HEK293T (cell line): ENCODE data around the gene CIPC.
A peak's percentile ranks its signal among the peaks of the same experiment; 100 is the strongest.

Experiments used
- CTCF ChIA-PET: fragments of 350-600 bp; formaldehyde crosslinking; extraction: SDS; loops from one replicate; lab custom pipeline; 2021; ENCODE audit warnings: antibody characterized with exemption, inconsistent platforms; lab: Yijun Ruan, JAX
- POLR2A ChIA-PET: fragments of 350-600 bp; formaldehyde crosslinking; extraction: SDS; loops from one replicate; lab custom pipeline; 2020; ENCODE audit warnings: antibody characterized with exemption, inconsistent platforms; lab: Yijun Ruan, JAX
- DNase-seq: peaks from one replicate; pipeline ENCODE4 v3.0.0; 2012; ENCODE audit warnings: mixed read lengths; ENCODE audit errors: extremely low spot score
- ARNT ChIP-seq: fragments of 450-650 bp; IDR thresholded peaks from 2 replicates; pipeline ENCODE4 v1.6.1; 2017; ENCODE audit warnings: mild to moderate bottlenecking
- BHLHE40 ChIP-seq: fragments of 450-650 bp; IDR thresholded peaks from 2 replicates; pipeline ENCODE4 v1.6.1; 2016; ENCODE audit warnings: mild to moderate bottlenecking, moderate library complexity, borderline replicate concordance
- CTBP1 ChIP-seq: fragments of 450-650 bp; IDR thresholded peaks from 2 replicates; pipeline ENCODE4 v1.6.1; 2016; ENCODE audit warnings: borderline replicate concordance
- ELF4 ChIP-seq: fragments of 450-650 bp; IDR thresholded peaks from 2 replicates; pipeline ENCODE4 v1.6.1; 2017; ENCODE audit warnings: antibody characterized with exemption
- FOXA1 ChIP-seq: fragments of 450-650 bp; IDR thresholded peaks from 2 replicates; pipeline ENCODE4 v1.6.1; 2016; ENCODE audit warnings: mild to moderate bottlenecking
- FOXK2 ChIP-seq: fragments of 450-650 bp; IDR thresholded peaks from 2 replicates; pipeline ENCODE4 v1.6.1; 2016; ENCODE audit warnings: mild to moderate bottlenecking
- FOXM1 ChIP-seq: fragments of 450-650 bp; IDR thresholded peaks from 2 replicates; pipeline ENCODE4 v1.6.1; 2017; ENCODE audit warnings: mild to moderate bottlenecking, borderline replicate concordance
- HDGF ChIP-seq: fragments of 450-650 bp; IDR thresholded peaks from 2 replicates; pipeline ENCODE4 v1.6.1; 2017; ENCODE audit warnings: antibody characterized with exemption, borderline replicate concordance
- L3MBTL2 ChIP-seq: fragments of 450-650 bp; conservative IDR thresholded peaks from 2 replicates; pipeline ENCODE4 v1.6.1; 2016; ENCODE audit warnings: mild to moderate bottlenecking
- LEF1 ChIP-seq: fragments of 450-650 bp; IDR thresholded peaks from 2 replicates; pipeline ENCODE4 v1.6.1; 2017; ENCODE audit warnings: mild to moderate bottlenecking, borderline replicate concordance
- NFRKB ChIP-seq: fragments of 450-650 bp; IDR thresholded peaks from 2 replicates; pipeline ENCODE4 v1.6.1; 2016; ENCODE audit warnings: mild to moderate bottlenecking, moderate library complexity
- SP1 ChIP-seq: fragments of 450-650 bp; IDR thresholded peaks from 2 replicates; pipeline ENCODE4 v1.6.1; 2017
- SUZ12 ChIP-seq: fragments of 450-650 bp; IDR thresholded peaks from 2 replicates; pipeline ENCODE4 v1.6.1; 2016; ENCODE audit warnings: mild to moderate bottlenecking
- TARDBP ChIP-seq: fragments of 450-650 bp; IDR thresholded peaks from 2 replicates; pipeline ENCODE4 v1.6.1; 2016
- ZNF384 ChIP-seq: fragments of 450-650 bp; IDR thresholded peaks from 2 replicates; pipeline ENCODE4 v1.6.1; 2016
- TF ChIP-seq, protein P1 (sequence below): fragments of 450-650 bp; IDR thresholded peaks from 2 replicates; pipeline ENCODE4 v1.6.1; 2016

Gene CIPC

DNA sequence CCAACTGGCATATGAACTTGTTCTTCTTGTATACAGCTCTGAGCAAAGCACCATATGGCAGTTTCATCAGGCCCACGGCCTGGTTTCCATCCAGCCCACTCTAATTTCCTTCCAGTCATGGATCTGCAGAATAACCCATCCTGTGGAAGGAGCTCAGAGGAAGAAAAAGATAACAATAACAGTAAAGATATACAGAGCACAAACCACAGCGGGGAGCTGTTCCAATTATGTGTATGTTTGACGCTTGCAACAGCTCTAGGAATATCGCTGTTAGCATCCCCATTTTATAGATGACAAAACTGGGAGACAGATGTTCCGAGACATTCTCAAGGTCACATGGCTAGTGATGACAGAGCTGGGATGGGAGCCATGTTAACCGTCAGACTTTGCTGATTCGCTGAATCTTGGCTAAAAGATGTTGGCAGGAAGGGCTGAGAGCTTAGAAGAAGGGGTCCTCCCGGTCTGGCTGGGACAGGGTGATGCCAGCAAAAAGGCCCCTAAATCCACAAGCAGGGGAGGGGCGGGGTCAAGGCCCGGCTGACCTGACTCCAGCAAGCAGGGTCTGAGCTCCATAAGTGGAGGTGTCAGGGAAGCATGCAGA, 34.4 kb upstream of the CIPC start:
- CTCF ChIA-PET = interaction anchor here (0.7 to 4.9 kb wide), 7 partner anchors 10 to 192 kb away, joined by 3 to 30 read pairs (median 5); no protein-coding TSS in a partner anchor
- no peak for TF ChIP-seq HDGF
- no peak for DNase-seq
- POLR2A ChIA-PET = interaction anchor here (1.1 kb wide), 1 partner anchor 252 kb away, joined by 3 read pairs; no protein-coding TSS in a partner anchor

DNA sequence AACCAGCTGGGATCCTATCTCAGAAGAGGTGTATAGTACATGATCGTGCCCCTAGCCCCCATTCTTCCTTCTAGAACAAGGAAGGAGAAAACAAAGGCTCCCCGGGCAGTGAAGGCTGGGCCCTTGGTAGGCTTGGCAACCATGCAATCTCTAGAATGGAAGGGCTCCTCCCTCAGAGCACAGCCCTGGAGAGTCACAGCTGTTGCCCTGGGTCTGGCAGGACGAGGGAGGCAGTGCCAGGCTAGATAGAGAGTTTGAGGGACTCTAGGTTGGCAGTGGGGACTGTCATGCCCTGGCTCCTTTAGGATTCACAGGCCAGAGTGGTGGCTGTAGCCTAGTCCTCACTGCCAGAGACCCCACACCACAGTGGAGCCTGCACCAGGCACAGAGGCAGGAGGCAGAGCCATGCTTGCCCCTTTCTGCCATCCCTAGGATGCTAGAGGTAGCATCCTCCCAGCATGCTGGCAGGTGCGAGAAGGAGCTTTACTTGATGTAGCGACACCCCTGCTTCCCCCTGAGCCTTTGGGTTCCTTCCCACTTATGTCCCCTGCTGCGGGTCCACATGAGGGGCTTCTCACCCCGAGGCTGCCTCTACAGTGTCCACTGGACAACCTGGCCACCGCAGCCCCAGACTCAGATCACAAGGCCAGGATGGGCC, 33.4 kb upstream of the CIPC start:
- DNase-seq = no peak
- ChIA-PET CTCF (interaction anchor here (0.6 to 4.9 kb wide), 4 partner anchors 105 to 189 kb away, joined by 3 to 30 read pairs (median 4); no protein-coding TSS in a partner anchor), POLR2A (no interaction called here)
- TF ChIP-seq FOXA1 (no peak), LEF1 (no peak), SP1 (no peak), SUZ12 (no peak), ARNT (no peak), FOXK2 (no peak), L3MBTL2 (no peak), ELF4 (no peak)

DNA sequence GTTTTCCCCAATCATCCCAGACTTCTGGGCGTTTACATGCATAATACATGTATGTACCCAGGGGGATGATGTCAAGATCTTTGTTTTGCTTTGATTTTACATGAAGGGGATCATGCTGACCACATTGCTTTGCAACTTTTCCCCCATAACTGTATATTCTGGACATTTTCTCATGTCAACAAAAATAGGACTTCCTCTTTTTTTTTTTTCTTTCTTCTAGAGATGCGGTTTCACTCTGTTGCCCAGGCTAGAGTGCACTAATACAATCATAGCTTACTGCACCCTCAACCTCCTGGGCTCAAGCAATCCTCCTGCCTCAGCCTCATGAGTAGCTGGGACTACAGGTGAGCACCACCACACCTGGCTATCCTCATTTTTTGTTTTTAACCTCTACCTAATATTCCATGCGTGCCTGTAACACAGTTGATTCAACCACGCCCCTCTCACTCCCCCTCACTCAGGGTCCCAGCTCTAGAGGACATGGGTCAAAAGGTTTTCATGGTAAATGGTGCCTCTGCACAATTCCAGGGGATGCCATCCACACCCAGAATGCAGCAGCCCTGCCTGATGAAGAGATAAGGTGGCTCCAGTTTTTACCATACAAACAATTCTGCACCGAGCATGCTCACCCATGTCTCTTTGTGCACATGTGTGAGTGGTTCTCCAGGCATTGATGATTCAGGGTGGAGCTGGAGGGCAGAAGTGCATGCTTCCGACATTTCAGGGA, 32.0 kb upstream of the CIPC start:
- TF ChIP-seq CTBP1 (no peak), ELF4 (no peak), BHLHE40 (no peak)
- ChIA-PET CTCF (interaction anchor here (0.8 to 4.9 kb wide), 2 partner anchors 153 to 190 kb away, joined by 5 to 30 read pairs; no protein-coding TSS in a partner anchor), POLR2A (no interaction called here)
- no peak for DNase-seq

DNA sequence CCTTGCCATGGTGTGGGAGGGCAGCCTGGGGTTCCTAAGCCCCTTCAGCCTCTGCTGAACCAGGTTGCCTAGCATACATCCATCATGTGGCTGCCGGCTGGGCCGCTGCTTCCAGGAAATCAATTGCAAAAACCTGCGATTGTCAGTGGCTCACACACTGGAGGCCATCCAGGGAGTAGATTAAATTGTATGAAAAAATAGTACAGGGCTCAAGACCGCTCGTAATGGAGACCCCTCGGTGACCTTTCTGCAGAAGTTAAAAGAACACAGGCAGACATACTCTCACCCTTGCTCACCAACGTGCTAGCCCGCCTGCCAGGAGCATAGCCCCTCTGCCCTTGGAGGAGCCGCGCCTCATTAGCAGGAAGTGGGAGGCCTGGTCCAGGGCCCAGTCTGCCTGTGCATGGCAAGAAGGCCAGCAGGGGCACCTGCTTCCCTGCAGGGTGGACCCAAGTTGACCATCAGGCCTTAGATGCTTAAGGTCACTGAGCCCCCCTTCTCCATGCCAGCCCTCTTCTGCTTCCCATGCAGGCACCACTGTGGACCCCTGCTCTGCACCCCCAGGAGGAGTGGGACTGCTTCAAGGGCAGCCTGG, 31.4 kb upstream of the CIPC start:
- TF ChIP-seq HDGF (no peak), NFRKB (no peak), TARDBP (no peak), ARNT (no peak), L3MBTL2 (no peak), LEF1 (no peak), SUZ12 (no peak), CTBP1 (no peak)
- TF ChIP-seq, protein P1, sequence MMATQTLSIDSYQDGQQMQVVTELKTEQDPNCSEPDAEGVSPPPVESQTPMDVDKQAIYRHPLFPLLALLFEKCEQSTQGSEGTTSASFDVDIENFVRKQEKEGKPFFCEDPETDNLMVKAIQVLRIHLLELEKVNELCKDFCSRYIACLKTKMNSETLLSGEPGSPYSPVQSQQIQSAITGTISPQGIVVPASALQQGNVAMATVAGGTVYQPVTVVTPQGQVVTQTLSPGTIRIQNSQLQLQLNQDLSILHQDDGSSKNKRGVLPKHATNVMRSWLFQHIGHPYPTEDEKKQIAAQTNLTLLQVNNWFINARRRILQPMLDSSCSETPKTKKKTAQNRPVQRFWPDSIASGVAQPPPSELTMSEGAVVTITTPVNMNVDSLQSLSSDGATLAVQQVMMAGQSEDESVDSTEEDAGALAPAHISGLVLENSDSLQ = no peak
- DNase-seq = no peak
- ChIA-PET CTCF (interaction anchor here (0.8 to 6.7 kb wide), 3 partner anchors 154 to 193 kb away, joined by 5 to 177 read pairs (median 30); no protein-coding TSS in a partner anchor), POLR2A (no interaction called here)

DNA sequence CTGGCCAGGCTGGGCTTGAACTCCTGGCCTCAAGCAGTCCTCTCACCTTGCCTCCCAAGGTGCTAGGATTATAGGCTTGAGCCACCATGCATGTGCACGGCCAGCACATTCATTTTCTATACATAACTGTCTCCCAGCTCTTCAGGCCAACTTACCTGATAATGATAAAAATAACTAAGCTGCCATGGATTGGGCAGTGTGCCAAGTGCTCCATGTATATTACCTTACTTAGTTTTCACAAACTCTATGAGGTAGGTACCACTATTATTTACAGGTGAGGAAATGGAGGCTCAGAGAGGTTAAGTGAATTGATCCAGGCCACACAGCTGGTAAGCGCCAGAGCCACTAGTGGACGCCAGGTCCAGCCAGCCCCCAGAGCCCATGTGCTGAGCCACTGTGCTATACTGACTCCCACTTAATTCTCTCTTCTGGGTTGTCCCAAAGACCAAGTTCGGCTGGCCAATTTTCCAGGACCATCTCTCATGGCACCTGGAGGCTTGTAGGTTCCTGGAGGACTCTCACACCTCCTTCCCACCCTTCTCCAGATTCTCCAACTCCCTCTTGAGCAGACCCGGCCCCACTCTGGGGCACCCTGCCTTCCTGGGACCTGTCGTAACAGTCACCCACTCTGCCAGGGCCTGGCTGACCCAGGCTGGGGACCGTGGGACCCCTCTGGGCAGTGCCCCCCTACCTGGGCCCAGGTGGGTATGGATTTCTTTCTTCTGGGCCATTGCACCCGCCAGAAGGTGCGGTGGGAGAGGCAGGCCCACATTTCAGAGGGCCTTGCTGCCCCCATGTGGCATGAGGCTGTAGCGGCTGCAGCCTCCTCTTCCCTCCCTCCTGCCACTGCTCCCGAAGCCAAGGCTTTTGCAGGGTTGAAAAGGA, 30.2 kb upstream of the CIPC start:
- TF ChIP-seq, protein P1 = no peak
- TF ChIP-seq ZNF384 (no peak), NFRKB (no peak), SP1 (no peak), FOXM1 (no peak), ARNT (no peak)

DNA sequence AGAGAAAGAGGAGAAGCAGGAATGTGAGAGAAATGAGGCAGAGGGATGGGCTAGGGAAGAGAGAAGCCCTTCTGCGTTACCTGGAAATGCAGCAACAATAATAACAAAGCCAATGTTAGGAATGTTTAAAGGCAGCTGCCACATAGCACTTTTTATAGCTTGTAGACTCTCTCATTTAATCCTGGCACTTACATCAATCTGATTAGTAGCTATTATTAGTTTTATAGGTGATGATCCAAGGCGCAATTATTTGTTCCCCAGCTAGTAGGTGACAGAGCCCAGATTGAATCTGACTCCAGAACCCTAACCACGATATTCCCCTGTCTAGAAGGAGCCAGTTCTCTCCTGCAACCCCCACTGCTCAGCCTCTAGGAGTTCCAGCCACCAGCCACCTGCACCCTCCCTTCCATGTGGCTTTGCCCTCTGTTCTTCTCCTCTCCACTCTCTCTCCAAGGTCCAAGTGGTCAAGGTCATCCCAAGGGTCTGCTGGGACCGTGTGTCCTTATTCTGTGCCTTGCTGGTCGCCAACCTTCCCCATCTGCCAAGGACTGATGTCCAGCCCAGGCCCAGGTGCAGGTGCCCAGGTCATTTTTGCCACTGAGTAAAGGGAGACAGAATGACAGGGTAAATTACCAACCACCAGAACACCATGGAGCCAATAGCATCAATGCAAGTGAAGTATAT, 29.4 kb upstream of the CIPC start:
- DNase-seq = no peak
- POLR2A ChIA-PET = interaction anchor here (1.0 kb wide), 1 partner anchor 44 kb away, joined by 3 read pairs; no protein-coding TSS in a partner anchor
- TF ChIP-seq TARDBP (no peak), FOXM1 (no peak)
- CTCF ChIA-PET = interaction anchor here (0.6 to 6.7 kb wide), 14 partner anchors 8 to 195 kb away, joined by 3 to 177 read pairs (median 3); partner anchors contain the start of gene CIPC

More for the DNA sequence above, 30.2 kb upstream of the CIPC start:
- POLR2A ChIA-PET = interaction anchor here (1.0 kb wide), 1 partner anchor 43 kb away, joined by 3 read pairs; no protein-coding TSS in a partner anchor
- peak; percentile 76 for DNase-seq
- CTCF ChIA-PET = interaction anchor here (0.7 to 6.7 kb wide), 9 partner anchors 9 to 194 kb away, joined by 3 to 177 read pairs (median 4); no protein-coding TSS in a partner anchor
